Epidermal melanocyte (primary cell): ENCODE measurements around the gene UBE2D2.
"Not testable (repeated sequence)": the region's sequence is repeated elsewhere in the genome, so short reads cannot be mapped to it uniquely, and the experiment has no call there.

ENCODE experiments used
- DNase-seq: peaks from one replicate; pipeline ENCODE4 v3.0.0; 2011; ENCODE audit warnings: low spot score; ENCODE audit not compliant: insufficient read length

Gene UBE2D2

GRCh38 chr5:139549162-139549894 is 11.8 kb upstream of the UBE2D2 start:
- no peak for DNase-seq

GRCh38 chr5:139550051-139550872 is 10.9 kb upstream of the UBE2D2 start:
- not testable (repeated sequence) for DNase-seq

- no peak for DNase-seq
Measured at GRCh38 chr5:139551191-139551889, 9.8 kb upstream of the UBE2D2 start.

GRCh38 chr5:139552893-139553575 is 8.1 kb upstream of the UBE2D2 start:
- DNase-seq = no peak

GRCh38 chr5:139554264-139554663 is 6.9 kb upstream of the UBE2D2 start:
- no peak for DNase-seq

DNA sequence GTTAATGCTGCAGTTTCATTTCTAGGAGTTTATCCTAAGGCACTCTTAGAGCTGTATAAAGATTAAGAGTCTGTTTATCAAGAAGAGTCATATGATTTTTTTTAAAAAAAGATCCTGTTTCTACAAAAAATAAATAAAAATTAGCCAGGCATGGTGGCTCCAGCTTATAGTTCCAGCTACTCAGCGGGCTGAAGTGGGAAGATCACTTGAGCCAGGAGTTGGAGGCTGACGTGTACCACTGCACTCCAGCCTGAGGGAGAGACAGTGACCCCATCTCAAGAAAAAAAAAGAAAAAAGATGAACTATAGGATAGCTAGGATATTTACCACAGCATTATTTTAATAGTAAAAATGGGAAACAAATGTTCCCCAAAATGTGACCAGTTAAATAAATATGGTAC is 3.3 kb upstream of the UBE2D2 start:
- DNase-seq = no peak

- DNase-seq = peak; percentile 19
Measured at GRCh38 chr5:139561655-139562451, 714 bp downstream of the UBE2D2 start.

GRCh38 chr5:139562847-139563246 is 1.7 kb downstream of the UBE2D2 start:
- no peak for DNase-seq

DNA sequence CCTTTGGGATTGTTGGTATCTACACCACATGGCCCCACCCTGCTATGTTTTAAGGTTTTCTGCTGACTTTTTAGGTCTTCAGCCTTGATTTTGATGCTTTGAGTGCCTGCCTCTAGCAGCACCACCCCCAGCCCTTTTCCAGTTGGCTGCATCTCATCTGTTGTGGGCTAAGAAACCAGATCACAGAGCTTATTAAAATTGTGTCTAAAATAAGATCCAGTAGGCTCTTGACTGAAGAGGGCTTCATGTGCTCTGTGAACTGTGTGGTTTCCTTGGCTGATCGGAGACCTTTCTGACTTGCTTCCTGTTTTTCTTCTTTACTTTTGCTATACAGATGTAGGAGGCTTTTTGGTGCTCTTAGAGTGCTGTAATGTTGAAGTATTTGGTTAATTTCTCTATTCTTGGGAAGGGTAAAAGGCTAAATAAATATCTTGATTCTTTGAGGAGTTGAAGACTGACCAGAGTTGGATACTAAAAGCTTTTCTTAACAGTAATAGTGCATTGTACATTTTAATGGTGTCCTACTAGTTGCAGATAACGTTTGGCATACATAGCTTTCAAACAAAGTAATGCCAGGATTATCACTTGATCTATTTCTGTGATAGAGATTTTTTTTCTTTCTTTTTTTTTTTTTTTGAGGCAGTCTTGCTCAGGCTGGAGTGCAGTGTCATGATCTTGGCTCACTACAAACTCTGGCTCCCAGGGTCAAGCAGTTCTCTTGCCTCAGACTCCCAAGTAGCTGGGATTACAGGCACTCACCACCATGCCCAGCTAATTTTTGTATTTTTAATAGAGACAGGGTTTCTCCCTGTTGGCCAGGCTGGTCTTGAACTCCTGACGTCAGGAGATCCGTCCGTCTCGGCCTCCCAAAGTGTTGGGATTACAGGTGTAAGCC is 4.5 kb downstream of the UBE2D2 start:
- no peak for DNase-seq

DNA sequence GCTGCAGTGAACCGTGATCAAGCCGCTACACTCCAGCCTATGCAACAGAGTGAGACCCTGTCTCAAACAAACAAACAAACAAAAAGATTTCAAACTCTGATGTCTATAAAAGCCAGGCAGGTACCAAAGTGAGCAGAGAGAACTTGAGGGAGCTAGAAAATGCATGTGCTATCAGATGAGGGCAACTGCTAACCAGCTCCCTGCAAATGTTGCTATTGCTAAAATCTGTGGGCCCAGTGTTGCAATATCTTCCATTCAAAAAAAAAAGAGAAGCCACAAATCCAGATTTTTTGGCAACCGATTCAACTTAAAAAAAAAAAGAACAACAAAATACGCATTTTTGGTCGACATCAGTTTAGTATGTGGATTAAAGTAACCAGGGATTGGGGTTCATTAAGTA is 5.5 kb downstream of the UBE2D2 start:
- DNase-seq = no peak

- no peak for DNase-seq
Measured at GRCh38 chr5:139569270-139569955, 8.3 kb downstream of the UBE2D2 start.

DNA sequence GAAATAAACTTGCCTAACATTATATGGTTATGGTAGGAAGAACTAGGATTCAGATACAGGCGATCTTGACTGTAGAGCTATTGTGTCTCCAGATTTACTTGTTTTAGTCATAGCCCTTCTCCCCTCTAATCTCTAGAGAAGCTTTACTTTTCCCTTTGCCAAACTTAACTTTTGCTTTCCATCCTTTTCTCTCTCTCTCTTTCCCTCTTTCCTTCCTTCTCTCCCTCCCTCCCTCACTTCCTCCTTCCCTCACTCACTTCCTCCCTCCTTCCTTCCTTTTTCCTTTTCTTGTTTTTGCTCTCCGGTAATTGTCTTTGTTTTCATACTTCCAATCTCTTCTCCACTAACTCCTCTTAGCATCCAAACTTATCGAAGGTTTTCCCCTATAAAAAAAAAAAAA is 10.4 kb downstream of the UBE2D2 start:
- no peak for DNase-seq

- DNase-seq = no peak
Measured at GRCh38 chr5:139571966-139572365, 10.8 kb downstream of the UBE2D2 start.

- no peak for DNase-seq
Measured at GRCh38 chr5:139574641-139575312, 13.6 kb downstream of the UBE2D2 start.

DNA sequence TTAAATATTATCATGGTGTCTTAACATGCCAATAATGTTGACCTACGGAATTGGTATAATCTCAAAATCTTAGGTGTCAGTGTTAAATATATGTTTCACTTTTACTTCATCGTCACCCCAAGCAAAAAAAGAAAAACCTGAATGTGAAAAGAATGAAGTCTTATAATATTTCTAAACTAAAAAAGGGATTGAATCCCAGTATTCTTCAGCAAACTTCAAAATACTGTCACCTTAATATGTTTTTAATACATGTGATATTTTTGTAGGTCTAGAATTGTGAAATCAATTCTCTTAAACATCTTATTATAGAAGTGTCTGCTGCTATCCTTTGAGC is 14.1 kb downstream of the UBE2D2 start:
- no peak for DNase-seq

DNA sequence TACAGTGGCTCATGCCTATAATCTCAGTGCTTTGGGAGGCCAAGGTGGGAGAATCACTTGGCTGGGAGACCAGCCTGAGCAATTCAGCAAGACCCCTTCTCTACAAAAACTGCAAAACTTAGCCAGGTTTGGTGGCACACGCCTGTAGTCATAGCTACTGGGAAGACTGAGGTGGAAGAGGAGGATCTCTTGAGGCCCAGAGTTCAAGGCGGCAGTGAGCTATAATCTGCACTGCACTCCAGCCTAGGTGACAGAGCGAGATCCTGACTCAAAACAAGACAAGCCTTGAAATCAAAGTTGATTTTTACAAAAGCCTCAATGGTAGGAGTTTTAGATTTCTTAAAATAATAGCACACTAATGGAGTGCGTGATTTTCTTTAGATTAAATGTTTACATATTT is 14.6 kb downstream of the UBE2D2 start:
- no peak for DNase-seq

- no peak for DNase-seq
Measured at GRCh38 chr5:139577689-139578290, 16.7 kb downstream of the UBE2D2 start.

DNA sequence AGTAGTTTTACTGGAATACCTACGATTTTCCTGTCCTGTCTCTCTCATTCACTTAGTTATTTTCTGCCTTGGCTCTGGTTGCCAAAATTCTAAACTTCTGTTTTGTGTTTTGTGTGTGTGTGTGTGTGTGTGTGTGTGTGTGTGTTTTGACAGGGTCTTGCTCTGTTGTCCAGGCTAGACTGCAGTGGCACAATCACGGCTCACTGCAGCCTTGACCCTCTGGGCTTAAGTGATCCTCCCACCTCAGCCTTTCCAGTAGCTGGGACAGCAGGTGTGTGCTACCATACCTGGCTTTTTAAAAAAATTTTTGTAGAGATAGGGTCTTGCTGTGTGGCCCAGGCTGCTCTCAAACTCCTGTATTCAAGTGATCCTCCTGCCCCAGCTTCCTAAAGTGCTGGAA is 17.2 kb downstream of the UBE2D2 start:
- DNase-seq = no peak
